ENCODE measurements around the gene EFNA2.

GRCh38 chr19:1287354-1288225 lies 1.9 kb downstream of the EFNA2 start:
- TF ChIP-seq CTCF (IDR thresholded peaks at IDR 0.05) (no peak), POLR2A (IDR thresholded peaks at IDR 0.05) (no peak)
